GM19452 (cell line): Measurements from ENCODE around the gene SLC25A21.

Experiments
- ATAC-seq: cut with Tn5 transposase; IDR thresholded peaks from one replicate; pipeline ENCODE4 v1.9.1; 2021; ENCODE audit not compliant: unreplicated experiment

The SLC25A21 gene

DNA sequence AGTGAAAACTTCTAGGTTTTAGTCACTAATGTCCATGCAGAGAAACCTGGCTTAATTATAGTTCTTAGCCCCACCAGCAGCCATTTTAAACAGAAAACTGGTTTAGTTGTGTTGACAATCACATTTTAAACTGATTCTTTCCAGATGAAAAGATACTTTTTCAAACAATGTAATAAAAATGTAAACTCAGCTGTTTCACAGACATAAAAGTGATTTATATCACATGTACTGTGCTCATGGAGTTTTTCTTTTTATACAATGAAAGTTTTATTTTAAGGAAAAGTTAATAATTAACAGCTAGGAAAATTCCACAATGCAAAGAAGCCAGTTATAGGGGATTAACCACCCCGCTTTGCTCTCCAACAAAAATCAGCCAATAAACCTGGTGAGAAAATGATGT lies 381.0 kb downstream of the SLC25A21 start:
- ATAC-seq: no peak

DNA sequence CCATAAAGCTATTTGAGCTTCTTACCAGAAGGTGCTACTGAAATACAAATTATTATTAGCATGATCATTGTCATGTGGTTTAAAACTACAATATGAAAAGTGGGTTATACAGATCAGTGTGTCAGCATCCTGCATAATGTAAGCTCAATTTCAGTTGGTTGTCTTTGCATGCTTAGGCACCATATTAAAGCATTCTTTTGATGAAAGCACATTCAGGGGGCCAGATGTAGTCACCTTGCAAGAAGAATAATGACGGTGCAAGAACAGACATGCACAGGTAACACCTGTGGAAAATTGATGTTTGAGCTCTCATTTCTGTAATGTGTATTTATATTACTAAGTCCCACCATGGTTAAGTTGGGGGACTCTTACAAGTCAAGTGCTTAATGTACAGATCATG lies 386.9 kb downstream of the SLC25A21 start:
- no peak for ATAC-seq

- ATAC-seq: no peak
Observed at GRCh38 chr14:36784541-36784940, 387.9 kb downstream of the SLC25A21 start.

- ATAC-seq: no peak
Observed at GRCh38 chr14:36781897-36782296, 390.5 kb downstream of the SLC25A21 start.

- ATAC-seq: no peak
Observed at GRCh38 chr14:36773558-36773957, 398.8 kb downstream of the SLC25A21 start.

- ATAC-seq: no peak
Observed at GRCh38 chr14:36773136-36773540, 399.3 kb downstream of the SLC25A21 start.

GRCh38 chr14:36771028-36771640 lies 401.3 kb downstream of the SLC25A21 start:
- no peak for ATAC-seq

DNA sequence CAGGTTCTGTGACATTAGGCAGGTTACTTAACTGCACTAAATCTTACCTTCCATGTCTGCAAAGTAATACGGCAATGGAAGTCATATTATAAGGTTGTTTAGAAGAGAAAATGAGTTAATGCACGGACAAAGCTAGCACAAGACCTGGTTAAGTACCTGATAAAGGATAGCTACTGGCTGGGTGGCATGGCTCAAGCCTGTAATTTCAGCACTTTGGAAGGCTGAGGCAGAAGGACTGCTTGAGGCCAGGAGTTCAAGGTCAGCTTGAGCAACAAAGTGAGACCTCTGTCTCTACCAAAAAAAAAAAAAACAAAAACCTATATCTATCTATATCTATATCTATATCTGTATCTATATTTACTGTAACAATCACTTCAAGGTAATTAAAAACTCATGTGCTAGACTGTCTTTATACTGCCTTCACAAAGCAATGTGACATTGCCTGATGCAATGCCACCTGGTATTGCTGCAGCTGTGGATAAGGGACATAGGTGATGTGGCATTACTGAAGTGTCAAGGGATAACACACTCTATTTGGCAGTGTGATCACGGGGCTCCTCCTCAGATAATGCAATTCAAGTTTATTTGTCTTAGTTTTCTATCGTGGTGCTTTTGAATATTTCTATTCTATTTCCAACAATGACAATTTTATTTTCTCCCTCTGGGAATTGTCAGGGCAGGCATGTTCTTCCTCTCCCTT lies 403.6 kb downstream of the SLC25A21 start:
- ATAC-seq: no peak

GRCh38 chr14:36767603-36768281 lies 404.7 kb downstream of the SLC25A21 start:
- ATAC-seq: no peak

- ATAC-seq: no peak
Observed at GRCh38 chr14:36766974-36767373, 405.4 kb downstream of the SLC25A21 start.

DNA sequence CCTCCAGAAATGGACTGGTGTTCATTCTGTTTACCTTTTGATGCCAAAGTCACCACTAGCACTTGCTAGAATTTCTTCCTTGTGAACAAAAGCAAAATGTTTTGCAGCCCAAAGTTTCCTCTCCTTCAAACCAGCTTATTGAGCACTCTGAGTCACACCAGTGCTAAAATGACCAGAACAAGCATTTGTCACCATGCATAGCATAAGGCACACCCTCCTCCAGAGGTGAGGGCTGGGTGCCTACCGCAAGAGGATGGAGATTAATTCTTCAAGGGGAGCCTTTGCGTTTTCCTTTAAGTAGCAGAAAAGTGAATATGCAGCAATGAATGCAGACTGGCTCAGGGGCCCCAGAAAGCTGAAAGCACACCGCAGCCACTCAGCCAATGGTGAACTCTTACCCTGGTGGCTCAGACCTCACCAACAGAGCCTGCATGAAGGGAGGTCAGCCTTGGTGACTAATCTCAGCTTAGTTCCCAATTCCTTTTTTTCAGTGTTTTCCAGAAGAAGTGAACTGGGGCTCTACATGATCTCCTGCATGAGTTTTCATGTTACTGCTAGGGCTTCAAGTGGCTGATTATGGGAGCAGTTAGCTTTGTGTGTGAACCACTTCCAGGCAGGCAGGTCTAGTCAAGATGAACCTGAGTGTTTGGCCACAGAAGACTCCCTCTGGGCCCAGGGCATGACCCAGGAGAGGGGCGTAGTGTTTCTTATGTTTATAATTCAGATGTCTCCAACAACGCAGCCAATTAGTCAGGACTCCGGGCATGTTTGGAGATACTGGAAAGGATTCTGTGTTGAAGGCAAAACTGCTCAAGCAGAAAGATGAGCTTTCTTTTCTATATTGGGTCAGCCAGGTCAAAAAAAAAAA lies 414.4 kb downstream of the SLC25A21 start:
- ATAC-seq: no peak

DNA sequence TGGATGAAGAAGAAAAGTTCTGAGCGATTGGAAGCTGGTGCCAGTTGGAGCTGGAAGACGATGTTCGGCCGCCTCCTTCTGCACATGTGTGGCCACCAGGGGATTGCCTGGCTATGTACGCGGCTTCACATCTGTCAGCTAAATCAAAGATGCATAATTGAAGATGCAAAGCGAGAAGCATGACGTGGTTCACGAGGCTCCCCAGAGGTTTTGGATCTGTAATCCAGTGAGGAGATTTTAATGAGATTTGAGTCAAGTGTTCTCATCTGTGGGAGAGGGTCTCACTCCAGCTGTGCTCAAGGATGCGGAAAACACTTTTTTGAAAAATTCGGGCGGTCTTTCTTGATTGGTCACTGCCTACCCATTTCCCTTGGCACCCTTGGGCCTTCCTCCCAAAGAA lies 416.2 kb downstream of the SLC25A21 start:
- ATAC-seq: no peak

GRCh38 chr14:36755756-36756155 lies 416.6 kb downstream of the SLC25A21 start:
- no peak for ATAC-seq

DNA sequence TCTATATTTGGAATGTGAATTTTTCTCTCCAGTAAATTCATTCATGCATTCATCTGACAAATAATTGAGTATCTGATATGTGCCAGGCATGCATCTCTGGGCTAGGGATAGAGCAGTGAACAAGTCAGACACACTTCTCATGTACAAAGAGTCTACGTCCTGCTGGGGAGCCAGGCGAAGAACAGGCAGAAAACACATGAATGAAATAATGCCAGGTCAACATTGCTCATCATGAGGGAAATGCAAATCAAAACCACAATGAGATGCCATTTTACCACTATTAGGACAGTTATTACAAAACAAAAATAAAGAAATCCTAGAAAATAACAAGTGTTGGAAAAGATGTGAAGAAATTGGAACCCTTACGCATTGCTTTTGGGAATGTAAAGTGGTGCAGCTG lies 420.5 kb downstream of the SLC25A21 start:
- no peak for ATAC-seq

GRCh38 chr14:36751106-36751505 lies 421.3 kb downstream of the SLC25A21 start:
- ATAC-seq: no peak

DNA sequence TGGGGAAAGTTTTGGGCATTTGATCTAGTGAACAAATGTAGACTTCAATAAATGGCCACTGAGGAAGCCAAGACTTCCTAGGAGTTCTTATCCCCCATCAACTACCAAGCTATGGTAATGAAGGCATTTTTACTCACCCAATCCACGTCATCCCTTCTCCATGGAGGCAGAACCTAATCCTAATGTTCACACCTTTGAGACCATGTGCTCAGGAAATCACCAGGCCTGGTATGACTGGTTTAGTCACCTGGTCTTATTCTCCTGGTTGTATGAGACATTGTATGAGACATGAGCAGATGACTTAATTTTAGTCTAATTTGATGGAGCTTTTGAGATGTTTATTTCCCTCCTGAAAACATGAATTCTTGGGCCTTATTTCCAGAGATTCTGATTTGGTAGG lies 422.2 kb downstream of the SLC25A21 start:
- ATAC-seq: no peak

- no peak for ATAC-seq
Observed at GRCh38 chr14:36748610-36749213, 423.7 kb downstream of the SLC25A21 start.

GRCh38 chr14:36747411-36748184 lies 424.8 kb downstream of the SLC25A21 start:
- ATAC-seq: no peak

- no peak for ATAC-seq
Observed at GRCh38 chr14:36746872-36747271, 425.5 kb downstream of the SLC25A21 start.

- no peak for ATAC-seq
Observed at GRCh38 chr14:36741858-36742257, 430.5 kb downstream of the SLC25A21 start.
